Measurements from ENCODE around the gene LYSMD4. TPM values are rescaled to one million over a fixed set of nuclear protein-coding genes. Genes with fewer than 3 reads are reported as not detected.

Gene LYSMD4
- total RNA-seq, 2 donors from 2014 or later, result 6.8 to 9.2 TPM

DNA sequence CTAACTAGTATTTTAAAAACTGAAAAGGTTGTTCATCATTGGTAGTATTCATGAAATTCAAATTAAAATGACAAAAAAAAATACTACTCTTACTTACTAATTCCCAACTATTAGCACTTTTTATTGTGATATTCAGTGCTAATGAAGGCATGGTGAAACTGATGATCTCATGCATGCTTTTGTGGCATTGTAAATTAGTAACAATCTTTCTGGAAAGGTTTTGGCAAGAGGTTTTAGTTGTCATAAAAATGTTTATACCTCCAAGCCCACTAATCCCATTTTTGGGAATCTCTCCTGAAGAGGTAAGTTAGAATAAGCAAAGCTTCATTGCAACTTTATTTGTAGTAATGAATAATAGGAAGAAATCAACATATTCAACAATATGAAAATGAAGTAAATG lies 53.0 kb downstream of the LYSMD4 start:
- H3K36me3 Mint-ChIP-seq (ENCODE audit: low read depth), result peaks cover 7% of the 10 kb centered on the region
- no peak overlapping the region for H3K4me3 Mint-ChIP-seq
- peaks cover 14% of the 10 kb centered on the region for H3K4me1 Mint-ChIP-seq
- DNase-seq (no peak), ATAC-seq (no peak)
- H3K27ac Mint-ChIP-seq, result no peak overlapping the region
- H3K27me3 Mint-ChIP-seq, result no peaks in the 10 kb centered on the region
- H3K9me3 ChIP-seq (ENCODE audit: control insufficient read depth, low read length, poor library complexity, severe bottlenecking), result no peaks in the 10 kb centered on the region

- H3K4me1 Mint-ChIP-seq, result peaks cover 8% of the 10 kb centered on the region
- H3K4me3 Mint-ChIP-seq, result no peak overlapping the region
- H3K27me3 Mint-ChIP-seq, result no peaks in the 10 kb centered on the region
- H3K36me3 Mint-ChIP-seq (ENCODE audit: low read depth), result peaks cover 11% of the 10 kb centered on the region
- no peak overlapping the region for H3K27ac Mint-ChIP-seq
- ATAC-seq (no peak), DNase-seq (no peak)
- no peaks in the 10 kb centered on the region for H3K9me3 ChIP-seq (ENCODE audit: control insufficient read depth, low read length, poor library complexity, severe bottlenecking)
Measured at GRCh38 chr15:99677540-99678134, 55.6 kb downstream of the LYSMD4 start.

Other genes starting within 250 kb of the LYSMD4 start
- 10 to 100 TPM; 22.9 to 24.2 TPM for gene MEF2A, start 167.5 kb downstream of the LYSMD4 start, total RNA-seq

All from T-helper 17 cell (primary cell).